SK-N-SH (cell line): Measurements from ENCODE around the gene BICD2. TPM values are rescaled to one million over a fixed set of nuclear protein-coding genes. Genes with fewer than 3 reads are reported as not detected.
A peak's percentile ranks its signal among the peaks of the same experiment; 100 is the strongest.

ENCODE experiments used
- CTCF ChIA-PET: fragments of 300-600, 350-600 bp; formaldehyde crosslinking; extraction: SDS; loops from one replicate; lab custom pipeline; 2021; lab: Yijun Ruan, JAX
- POLR2A ChIA-PET: fragments of 350-600 bp; sonication (Branson Sonifier 250); formaldehyde crosslinking; extraction: SDS; loops from one replicate; lab custom pipeline; 2020; ENCODE audit warnings: antibody characterized with exemption, inconsistent platforms; lab: Yijun Ruan, JAX
- DNase-seq: peaks from one replicate; pipeline ENCODE4 v3.0.0; 2012
- H2AFZ ChIP-seq: fragments of 200-600 bp; sonication (generic); 2 replicates; pipeline ENCODE4 v1.8.1; 2016; ENCODE audit warnings: antibody characterized with exemption, mild to moderate bottlenecking, low read depth
- H3F3A ChIP-seq: fragments of 200-600 bp; sonication (generic); replicated peaks from 2 replicates; pipeline ENCODE3; 2016; ENCODE audit warnings: antibody characterized with exemption, mild to moderate bottlenecking; ENCODE audit not compliant: insufficient read depth
- H3K27ac ChIP-seq, 2 experiments: fragments of 200-500 bp in 1 of 2; fragments of 200-600 bp in 1 of 2; sonication (Bioruptor generic) in 1 of 2; sonication (generic), shearing (Covaris generic) in 1 of 2; 2 replicates each; pipeline versions ENCODE4 v1.5.1 to v1.6.1; 2014 to 2016; ENCODE audit warnings: low read depth in 2 of 2, inconsistent platforms in 1 of 2, low read length in 1 of 2, mild to moderate bottlenecking in 1 of 2, mixed read lengths in 1 of 2
- H3K27me3 ChIP-seq: fragments of 200-600 bp; sonication (generic), shearing (Covaris generic); 2 replicates; pipeline ENCODE4 v1.6.1; 2016; ENCODE audit warnings: mixed run types; ENCODE audit not compliant: insufficient read depth
- H3K36me3 ChIP-seq, 2 experiments: fragments of 200-500 bp in 1 of 2; fragments of 200-600 bp in 1 of 2; sonication (Bioruptor generic) in 1 of 2; sonication (generic) in 1 of 2; replicated peaks in 1 of 2; 2 replicates each; pipeline versions ENCODE3 to v1.5.1; 2014 to 2016; ENCODE audit warnings: low read length in 1 of 2, mild to moderate bottlenecking in 1 of 2; ENCODE audit not compliant: insufficient read depth in 2 of 2, control insufficient read depth in 1 of 2
- H3K4me1 ChIP-seq, 2 experiments: fragments of 200-500 bp in 1 of 2; fragments of 200-600 bp in 1 of 2; sonication (Bioruptor generic) in 1 of 2; sonication (generic), shearing (Covaris generic) in 1 of 2; 2 replicates each; pipeline versions ENCODE4 v1.5.1 to v1.6.1; 2014 to 2016; ENCODE audit warnings: low read depth in 1 of 2, low read length in 1 of 2, mixed run types in 1 of 2; ENCODE audit not compliant: insufficient read depth in 2 of 2, control insufficient read depth in 1 of 2
- H3K4me2 ChIP-seq: fragments of 200-600 bp; sonication (generic), shearing (Covaris generic); 2 replicates; pipeline ENCODE4 v1.6.1; 2017; ENCODE audit warnings: mixed run types
- H3K4me3 ChIP-seq, 2 experiments: fragments of 200-500 bp in 1 of 2; fragments of 200-600 bp in 1 of 2; sonication (Bioruptor generic) in 1 of 2; sonication (generic), shearing (Covaris generic) in 1 of 2; 2 replicates each; pipeline versions ENCODE4 v1.5.1 to v1.8.1; 2014 to 2016; ENCODE audit warnings: low read depth in 2 of 2, inconsistent platforms in 1 of 2, low read length in 1 of 2, mild to moderate bottlenecking in 1 of 2, mixed read lengths in 1 of 2, moderate library complexity in 1 of 2
- H3K79me2 ChIP-seq: fragments of 200-600 bp; sonication (generic); 2 replicates; pipeline ENCODE4 v1.8.1; 2017; ENCODE audit warnings: mild to moderate bottlenecking; ENCODE audit not compliant: insufficient read depth
- H3K9ac ChIP-seq: fragments of 200-600 bp; sonication (generic); 2 replicates; pipeline ENCODE4 v1.6.1; 2017; ENCODE audit warnings: mixed run types
- H3K9me2 ChIP-seq: fragments of 200-600 bp; sonication (generic); 2 replicates; pipeline ENCODE4 v1.6.1; 2017; ENCODE audit warnings: mixed run types
- H3K9me3 ChIP-seq: fragments of 200-600 bp; sonication (generic); 2 replicates; pipeline ENCODE4 v1.6.1; 2017; ENCODE audit warnings: mixed run types, mild to moderate bottlenecking, moderate library complexity
- H4K20me1 ChIP-seq: fragments of 200-600 bp; sonication (generic); 2 replicates; pipeline ENCODE4 v1.6.1; 2017; ENCODE audit warnings: mild to moderate bottlenecking, mixed run types; ENCODE audit not compliant: insufficient read depth
- CTCF ChIP-seq: fragments of 200-600 bp; sonication (generic); IDR thresholded peaks from 2 replicates; pipeline ENCODE4 v1.6.1; 2017; ENCODE audit warnings: antibody characterized with exemption, mild to moderate bottlenecking, moderate library complexity
- GATA2 ChIP-seq: sonication (generic); formaldehyde crosslinking; IDR thresholded peaks from 2 replicates; pipeline ENCODE4 v1.5.0; 2020; ENCODE audit warnings: mild to moderate bottlenecking, missing genetic modification reagents
- RAD21 ChIP-seq: IDR thresholded peaks from 2 replicates; pipeline ENCODE4 v1.6.1; 2012; ENCODE audit warnings: mild to moderate bottlenecking, low read length
- SIN3A ChIP-seq: IDR thresholded peaks from 2 replicates; pipeline ENCODE4 v1.6.1; 2012; ENCODE audit warnings: low read depth, mild to moderate bottlenecking, low read length, moderate library complexity, borderline replicate concordance
- SMC3 ChIP-seq: IDR thresholded peaks from 2 replicates; pipeline ENCODE4 v1.6.1; 2012; ENCODE audit warnings: low read depth, low read length, improper control_type of control experiment
- TCF12 ChIP-seq: IDR thresholded peaks from 2 replicates; pipeline ENCODE4 v1.4.0; 2012
- YY1 ChIP-seq: IDR thresholded peaks from 2 replicates; pipeline ENCODE4 v1.4.0; 2012; ENCODE audit warnings: low read depth, mild to moderate bottlenecking
- ZBTB33 ChIP-seq: IDR thresholded peaks from 2 replicates; pipeline ENCODE4 v1.4.0; 2012; ENCODE audit warnings: low read depth, borderline replicate concordance
- WGBS: methylation state at CpG from one replicate; pipeline ENCODE4 v1.1.6; 2017; ENCODE audit warnings: low lambda C conversion rate; 5-methylcytosine and 5-hydroxymethylcytosine counted together
- polyA plus RNA-seq, 3 experiments: library from polyadenylated mRNA; depleted of rRNA; stranded (reverse); fragments of >200 nt; gene quantifications; 2 replicates each; pipeline ENCODE4 v1.2.3, GENCODE V29; 2012

The BICD2 gene
- polyA plus RNA-seq, 1 of the 3 experiments (the other 2 are of a cell fraction) = 19.6 TPM

GRCh38 chr9:92717201-92718085, 47.2 kb downstream of the BICD2 start (continued):
- TF ChIP-seq ZBTB33 (no peak), GATA2 (CRISPR knock-in tag) (no peak), YY1 (no peak), TCF12 (no peak)

GRCh38 chr9:92716557-92716956, 48.1 kb downstream of the BICD2 start:
- Histone ChIP-seq H3K9ac (no peak overlapping the region), H3K4me2 (no peak overlapping the region), H2AFZ (no peak overlapping the region), H3K4me3 (no peak overlapping the region), H4K20me1 (no peaks in the 10 kb centered on the region), H3F3A (no peaks in the 10 kb centered on the region), H3K4me1 (no peaks in the 10 kb centered on the region; a peak in 1 of 4 replicates), H3K9me3 (no peaks in the 10 kb centered on the region), H3K9me2 (no peaks in the 10 kb centered on the region), H3K79me2 (no peaks in the 10 kb centered on the region), H3K27me3 (no peaks in the 10 kb centered on the region), H3K27ac (no peak overlapping the region), H3K36me3 (peaks cover 30 to 97% of the 10 kb centered on the region in 2 experiments)
- TF ChIP-seq CTCF (peak; percentile 92), RAD21 (peak; percentile 85), SMC3 (peak; percentile 82), SIN3A (no peak)
- 40% methylated on average over 1 of the region's 4 CpGs for WGBS
- ChIA-PET CTCF (interaction anchor here (0.6 to 9.1 kb wide), 50 partner anchors 9 to 236 kb away, joined by 3 to 177 read pairs (median 4); partner anchors contain the start of genes BICD2 and IPPK), POLR2A (no interaction called here)
- peak; percentile 90 for DNase-seq
